Chondrocyte (in vitro differentiated cells): Measurements from ENCODE around the gene CAV3. TPM values are rescaled to one million over a fixed set of nuclear protein-coding genes. Genes with fewer than 3 reads are reported as not detected.

Experiments
- DNase-seq: peaks from one replicate; pipeline ENCODE4 v3.0.0; 2021; ENCODE audit warnings: mixed read lengths, low spot score
- H3K27ac Mint-ChIP-seq: one replicate; pipeline ENCODE4 v1.8.0; 2021; ENCODE audit warnings: mild to moderate bottlenecking, moderate library complexity, mixed read lengths; ENCODE audit not compliant: unreplicated experiment
- H3K27me3 Mint-ChIP-seq: 2 replicates; pipeline ENCODE4 v1.8.0; 2021; ENCODE audit warnings: low read depth, mixed read lengths
- H3K36me3 Mint-ChIP-seq: 2 replicates; pipeline ENCODE4 v1.8.0; 2021; ENCODE audit warnings: low read depth, mixed read lengths
- H3K4me1 Mint-ChIP-seq: 2 replicates; pipeline ENCODE4 v1.8.0; 2021; ENCODE audit warnings: low read depth, mild to moderate bottlenecking, mixed read lengths
- H3K4me3 Mint-ChIP-seq: one replicate; pipeline ENCODE4 v1.8.0; 2021; ENCODE audit warnings: mild to moderate bottlenecking, moderate library complexity, mixed read lengths; ENCODE audit not compliant: unreplicated experiment
- H3K9me3 Mint-ChIP-seq: 2 replicates; pipeline ENCODE4 v1.8.0; 2021; ENCODE audit warnings: low read depth, mixed read lengths
- CTCF ChIP-seq: fragments of 200-600 bp; sonication (generic); IDR thresholded peaks from 2 replicates; pipeline ENCODE4 v1.5.0; 2021; ENCODE audit warnings: antibody characterized with exemption, mild to moderate bottlenecking, moderate library complexity
- total RNA-seq: library from RNA; stranded (reverse); gene quantifications from 3 replicates; pipeline ENCODE4 v1.2.1, GENCODE V29; 2021

Gene CAV3
- total RNA-seq, 1 donor from 2014 or later = not detected

GRCh38 chr3:8730656-8731055 lies 2.9 kb upstream of the CAV3 start:
- Mint-ChIP-seq H3K4me3 (no peak overlapping the region), H3K4me1 (peaks cover 3% of the 10 kb centered on the region), H3K36me3 (no peaks in the 10 kb centered on the region), H3K27me3 (no peaks in the 10 kb centered on the region), H3K27ac (no peak overlapping the region), H3K9me3 (peaks cover 3% of the 10 kb centered on the region)
- no peak for TF ChIP-seq CTCF
- no peak for DNase-seq

- DNase-seq = no peak
- Mint-ChIP-seq H3K36me3 (no peaks in the 10 kb centered on the region), H3K4me3 (no peak overlapping the region), H3K27ac (no peak overlapping the region), H3K9me3 (no peaks in the 10 kb centered on the region), H3K4me1 (peaks cover 3% of the 10 kb centered on the region), H3K27me3 (no peaks in the 10 kb centered on the region)
- TF ChIP-seq CTCF = no peak
Measured at GRCh38 chr3:8732413-8732812, 1.2 kb upstream of the CAV3 start.

- no peak overlapping the region for H3K4me3 Mint-ChIP-seq
- no peak for DNase-seq
- H3K9me3 Mint-ChIP-seq = no peaks in the 10 kb centered on the region
- no peak for TF ChIP-seq CTCF
- H3K27ac Mint-ChIP-seq = no peak overlapping the region
- peaks cover 3% of the 10 kb centered on the region for H3K4me1 Mint-ChIP-seq
- H3K27me3 Mint-ChIP-seq = no peaks in the 10 kb centered on the region
- H3K36me3 Mint-ChIP-seq = no peaks in the 10 kb centered on the region
Measured at GRCh38 chr3:8734137-8734878, 706 bp downstream of the CAV3 start.

GRCh38 chr3:8734908-8735307 lies 1.3 kb downstream of the CAV3 start:
- no peaks in the 10 kb centered on the region for H3K27me3 Mint-ChIP-seq
- peaks cover 7% of the 10 kb centered on the region for H3K4me1 Mint-ChIP-seq
- no peaks in the 10 kb centered on the region for H3K36me3 Mint-ChIP-seq
- H3K27ac Mint-ChIP-seq = no peak overlapping the region
- TF ChIP-seq CTCF = no peak
- H3K4me3 Mint-ChIP-seq = no peak overlapping the region
- no peak for DNase-seq
- no peaks in the 10 kb centered on the region for H3K9me3 Mint-ChIP-seq

- Mint-ChIP-seq H3K4me1 (peaks cover 21% of the 10 kb centered on the region), H3K4me3 (no peak overlapping the region), H3K9me3 (no peaks in the 10 kb centered on the region), H3K27me3 (no peaks in the 10 kb centered on the region), H3K36me3 (no peaks in the 10 kb centered on the region), H3K27ac (no peak overlapping the region)
- no peak for DNase-seq
- no peak for TF ChIP-seq CTCF
Measured at GRCh38 chr3:8736436-8736835, 2.8 kb downstream of the CAV3 start.
